Tibial nerve (tissue), 4 donors: ENCODE results near the gene IFNGR1. TPM values are rescaled to one million over a fixed set of nuclear protein-coding genes. Genes with fewer than 3 reads are reported as not detected.

Source experiments
- DNase-seq, 2 donors: peaks; one replicate each; pipeline ENCODE4 v3.0.0-alpha.2; 2019; ENCODE audit warnings: low spot score in 2 of 2
- H3K27ac ChIP-seq, 4 donors: fragments of 200-600 bp; sonication (generic) in 3 of 4; one replicate each; pipeline ENCODE4 v1.5.1; 2017 to 2019; ENCODE audit warnings: mild to moderate bottlenecking in 1 of 4
- H3K27me3 ChIP-seq, 2 donors: fragments of 200-600 bp; sonication (generic) in 1 of 2; one replicate each; pipeline versions ENCODE4 v1.5.1 to v1.6.0; 2017 to 2019
- H3K36me3 ChIP-seq, 3 donors: fragments of 200-600 bp; sonication (generic); one replicate each; pipeline ENCODE4 v1.5.1; 2018 to 2019
- H3K4me1 ChIP-seq, 4 donors: fragments of 200-600 bp; sonication (generic) in 3 of 4; one replicate each; pipeline ENCODE4 v1.5.1; 2017 to 2019
- H3K4me3 ChIP-seq, 4 donors: fragments of 200-600 bp; sonication (generic) in 3 of 4; one replicate each; pipeline ENCODE4 v1.5.1; 2017 to 2019; ENCODE audit warnings: mild to moderate bottlenecking in 1 of 4, moderate library complexity in 1 of 4
- H3K9me3 ChIP-seq, 4 donors: fragments of 200-600 bp; sonication (generic) in 3 of 4; one replicate each; pipeline ENCODE4 v1.5.1; 2017 to 2019
- CTCF ChIP-seq, 5 experiments: fragments of 200-600 bp in 3 of 5; fragments of 450-650 bp in 2 of 5; sonication (generic) in 3 of 5; IDR thresholded peaks; one replicate each; pipeline ENCODE4 v1.5.1; 2016 to 2019; ENCODE audit warnings: antibody characterized with exemption in 5 of 5, mild to moderate bottlenecking in 3 of 5, moderate library complexity in 2 of 5
- EP300 ChIP-seq, 2 donors: sonication (generic); formaldehyde crosslinking; IDR thresholded peaks; one replicate each; pipeline ENCODE4 v1.6.1; 2017; ENCODE audit warnings: antibody characterized with exemption in 2 of 2, mild to moderate bottlenecking in 1 of 2
- POLR2A ChIP-seq, 2 donors: fragments of 450-650 bp; IDR thresholded peaks; one replicate each; pipeline ENCODE4 v1.6.1; 2017; ENCODE audit warnings: antibody characterized with exemption in 2 of 2, mild to moderate bottlenecking in 2 of 2, moderate library complexity in 2 of 2
- WGBS, 2 donors: methylation state at CpG; one replicate each; pipeline ENCODE4 v1.1.5; 2018; 5-methylcytosine and 5-hydroxymethylcytosine counted together
- total RNA-seq, 4 donors: library from RNA; depleted of rRNA; stranded (reverse); fragments of >200 nt; gene quantifications; one replicate each; pipeline ENCODE4 v1.1.0, GENCODE V29; 2016

The IFNGR1 gene
- total RNA-seq, 4 donors from 2014 or later: 73.8 to 125 (median 97.8) TPM

GRCh38 chr6:137230956-137231555 lies 11.9 kb upstream of the IFNGR1 start:
- peaks cover 0 to 44% (median 29%) of the 10 kb centered on the region in 4 donors for H3K4me1 ChIP-seq
- no peak for DNase-seq
- no peak overlapping the region for H3K4me3 ChIP-seq
- peak overlapping the region in 1 of 4 donors; percentile 16 for H3K27ac ChIP-seq
- H3K36me3 ChIP-seq: no peaks in the 10 kb centered on the region
- 87 to 95% methylated on average over 7 of the region's 7 CpGs for WGBS, 2 donors
- H3K9me3 ChIP-seq: no peaks in the 10 kb centered on the region
- TF ChIP-seq CTCF (IDR thresholded peaks at IDR 0.05): no peak
- no peak for TF ChIP-seq POLR2A (IDR thresholded peaks at IDR 0.05)
- no peak for TF ChIP-seq EP300 (IDR thresholded peaks at IDR 0.05)
- no peaks in the 10 kb centered on the region for H3K27me3 ChIP-seq

GRCh38 chr6:137230547-137230946 lies 11.4 kb upstream of the IFNGR1 start:
- Histone ChIP-seq H3K36me3 (no peaks in the 10 kb centered on the region), H3K9me3 (no peaks in the 10 kb centered on the region), H3K4me3 (no peak overlapping the region), H3K4me1 (peaks cover 0 to 44% (median 29%) of the 10 kb centered on the region in 4 donors), H3K27ac (no peak overlapping the region), H3K27me3 (no peaks in the 10 kb centered on the region)
- 84 to 92% methylated on average over 5 of the region's 5 CpGs for WGBS, 2 donors
- TF ChIP-seq EP300 (IDR thresholded peaks at IDR 0.05) (peak in 1 of 2 donors; percentile 17), POLR2A (IDR thresholded peaks at IDR 0.05) (no peak)
- no peak for DNase-seq

GRCh38 chr6:137229075-137229759 lies 10.0 kb upstream of the IFNGR1 start:
- H3K27me3 ChIP-seq: no peaks in the 10 kb centered on the region
- no peak for DNase-seq
- peak overlapping the region in 1 of 4 donors; percentile 63 for H3K27ac ChIP-seq
- H3K9me3 ChIP-seq: no peaks in the 10 kb centered on the region
- TF ChIP-seq POLR2A (IDR thresholded peaks at IDR 0.05): no peak
- no peak for TF ChIP-seq EP300 (IDR thresholded peaks at IDR 0.05)
- no peaks in the 10 kb centered on the region for H3K36me3 ChIP-seq
- 83 to 88% methylated on average over 3 of the region's 3 CpGs for WGBS, 2 donors
- H3K4me1 ChIP-seq: peaks cover 0 to 37% (median 24%) of the 10 kb centered on the region in 4 donors
- H3K4me3 ChIP-seq: no peak overlapping the region

GRCh38 chr6:137227871-137228302 lies 8.7 kb upstream of the IFNGR1 start:
- 26 to 37% methylated on average over 4 of the region's 4 CpGs for WGBS, 2 donors
- peak overlapping the region in 2 of 4 donors; percentile 63 to 74 for H3K27ac ChIP-seq

GRCh38 chr6:137226697-137227096 lies 7.5 kb upstream of the IFNGR1 start:
- TF ChIP-seq EP300 (IDR thresholded peaks at IDR 0.05) (no peak), CTCF (IDR thresholded peaks at IDR 0.05) (no peak), POLR2A (IDR thresholded peaks at IDR 0.05) (no peak)
- Histone ChIP-seq H3K4me3 (no peak overlapping the region), H3K9me3 (no peaks in the 10 kb centered on the region), H3K36me3 (no peaks in the 10 kb centered on the region), H3K4me1 (peaks cover 0 to 46% (median 20%) of the 10 kb centered on the region in 4 donors), H3K27me3 (no peaks in the 10 kb centered on the region), H3K27ac (peak overlapping the region in 2 of 4 donors; percentile 26 to 63)
- no peak for DNase-seq
- 82 to 85% methylated on average over 4 of the region's 4 CpGs for WGBS, 2 donors

More at GRCh38 chr6:137227871-137228302, 8.7 kb upstream of the IFNGR1 start:
- no peaks in the 10 kb centered on the region for H3K36me3 ChIP-seq
- TF ChIP-seq EP300 (IDR thresholded peaks at IDR 0.05) (no peak), CTCF (IDR thresholded peaks at IDR 0.05) (no peak), POLR2A (IDR thresholded peaks at IDR 0.05) (no peak)
- no peaks in the 10 kb centered on the region for H3K27me3 ChIP-seq
- H3K9me3 ChIP-seq: no peaks in the 10 kb centered on the region
- DNase-seq: no peak
- peaks cover 0 to 35% (median 19%) of the 10 kb centered on the region in 4 donors for H3K4me1 ChIP-seq
- H3K4me3 ChIP-seq: no peak overlapping the region

GRCh38 chr6:137224799-137225198 lies 5.6 kb upstream of the IFNGR1 start:
- Histone ChIP-seq H3K27me3 (no peaks in the 10 kb centered on the region), H3K4me3 (no peak overlapping the region), H3K27ac (peak overlapping the region in 3 of 4 donors; percentile 27 to 96 (median 81)), H3K36me3 (no peaks in the 10 kb centered on the region), H3K4me1 (peaks cover 0 to 65% (median 25%) of the 10 kb centered on the region in 4 donors), H3K9me3 (no peaks in the 10 kb centered on the region)
- TF ChIP-seq POLR2A (IDR thresholded peaks at IDR 0.05): no peak
- peak; percentile 23 to 72 for TF ChIP-seq EP300 (IDR thresholded peaks at IDR 0.05)
- WGBS, 2 donors: 70 to 75% methylated on average over 2 of the region's 2 CpGs
- DNase-seq: no peak
